Astrocyte of the spinal cord (primary cell): ENCODE measurements around the gene PJA1.

Experiments
- DNase-seq: peaks from one replicate; pipeline ENCODE4 v3.0.0; 2011; ENCODE audit warnings: low read depth, low spot score
- H3K4me3 ChIP-seq: 2 replicates; pipeline ENCODE4 v1.5.1; 2011; ENCODE audit warnings: low read depth, mild to moderate bottlenecking, low read length, moderate library complexity
- in situ Hi-C: cut with HindIII; loops from 2 replicates; pipeline ENCODE4 v1.10.0; 2017; ENCODE audit warnings: low sequenced_read_pairs
- TF ChIP-seq, protein P1 (sequence below): IDR thresholded peaks from 2 replicates; pipeline ENCODE4 v1.5.1; 2012; ENCODE audit warnings: low read depth, mild to moderate bottlenecking, low read length, inconsistent platforms

Gene PJA1

DNA sequence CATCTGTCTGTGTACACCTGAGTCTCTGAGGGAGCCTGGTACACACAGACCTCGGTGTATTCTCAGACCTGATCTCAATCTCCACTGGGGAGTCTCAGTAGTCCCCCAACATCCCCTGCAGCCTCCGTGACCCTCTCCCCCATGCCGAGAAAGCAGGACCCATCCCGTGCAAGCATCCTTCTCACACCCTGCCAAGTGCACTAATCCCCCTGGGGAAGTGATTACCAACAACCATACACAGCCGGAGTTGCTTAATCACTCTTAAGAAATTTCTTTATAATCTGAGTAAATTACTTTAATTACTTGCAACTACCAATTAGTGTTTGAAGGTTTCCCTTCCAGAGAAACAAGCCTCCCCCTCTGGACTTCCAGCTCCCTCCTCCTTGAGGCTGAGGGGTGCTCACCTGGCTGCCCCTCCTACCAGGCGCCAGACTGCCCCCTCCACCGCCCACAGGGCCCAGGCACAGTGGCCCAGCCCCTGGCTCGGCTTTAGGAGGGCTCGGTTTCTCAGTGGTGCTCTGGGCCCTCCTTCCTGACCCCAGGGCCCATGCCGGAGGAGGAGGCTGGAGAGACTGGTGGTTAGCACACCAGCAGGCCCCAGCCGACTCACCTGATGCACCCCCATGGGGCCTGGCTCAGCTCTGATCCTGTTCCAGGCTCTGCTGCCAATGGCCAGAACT is 43.8 kb downstream of the PJA1 start:
- in situ Hi-C loops: no loop called here
- TF ChIP-seq, protein P1, sequence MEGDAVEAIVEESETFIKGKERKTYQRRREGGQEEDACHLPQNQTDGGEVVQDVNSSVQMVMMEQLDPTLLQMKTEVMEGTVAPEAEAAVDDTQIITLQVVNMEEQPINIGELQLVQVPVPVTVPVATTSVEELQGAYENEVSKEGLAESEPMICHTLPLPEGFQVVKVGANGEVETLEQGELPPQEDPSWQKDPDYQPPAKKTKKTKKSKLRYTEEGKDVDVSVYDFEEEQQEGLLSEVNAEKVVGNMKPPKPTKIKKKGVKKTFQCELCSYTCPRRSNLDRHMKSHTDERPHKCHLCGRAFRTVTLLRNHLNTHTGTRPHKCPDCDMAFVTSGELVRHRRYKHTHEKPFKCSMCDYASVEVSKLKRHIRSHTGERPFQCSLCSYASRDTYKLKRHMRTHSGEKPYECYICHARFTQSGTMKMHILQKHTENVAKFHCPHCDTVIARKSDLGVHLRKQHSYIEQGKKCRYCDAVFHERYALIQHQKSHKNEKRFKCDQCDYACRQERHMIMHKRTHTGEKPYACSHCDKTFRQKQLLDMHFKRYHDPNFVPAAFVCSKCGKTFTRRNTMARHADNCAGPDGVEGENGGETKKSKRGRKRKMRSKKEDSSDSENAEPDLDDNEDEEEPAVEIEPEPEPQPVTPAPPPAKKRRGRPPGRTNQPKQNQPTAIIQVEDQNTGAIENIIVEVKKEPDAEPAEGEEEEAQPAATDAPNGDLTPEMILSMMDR: no peak
- DNase-seq: no peak
- H3K4me3 ChIP-seq: no peak overlapping the region

DNA sequence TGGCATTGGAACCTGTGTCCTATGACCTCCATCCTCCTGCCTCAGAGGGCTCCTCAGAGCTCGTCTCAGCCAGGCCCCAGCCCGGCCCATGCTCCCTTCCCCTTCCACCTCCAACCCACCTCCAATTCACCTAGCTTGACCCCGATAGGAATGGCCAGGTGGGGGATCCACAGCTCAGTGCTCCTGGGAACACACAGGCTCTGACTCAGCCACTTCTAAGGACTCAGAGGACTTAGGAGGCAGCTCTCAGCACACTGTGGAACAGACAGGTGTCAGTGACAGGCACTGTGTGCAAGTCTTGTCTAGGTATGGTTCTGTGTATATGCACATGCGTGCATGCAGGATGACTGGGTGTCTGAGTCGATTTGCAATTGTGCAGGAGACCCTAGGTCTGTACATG is 44.8 kb downstream of the PJA1 start:
- H3K4me3 ChIP-seq: no peak overlapping the region
- no peak for DNase-seq
- TF ChIP-seq, protein P1: no peak
- in situ Hi-C loops: no loop called here

DNA sequence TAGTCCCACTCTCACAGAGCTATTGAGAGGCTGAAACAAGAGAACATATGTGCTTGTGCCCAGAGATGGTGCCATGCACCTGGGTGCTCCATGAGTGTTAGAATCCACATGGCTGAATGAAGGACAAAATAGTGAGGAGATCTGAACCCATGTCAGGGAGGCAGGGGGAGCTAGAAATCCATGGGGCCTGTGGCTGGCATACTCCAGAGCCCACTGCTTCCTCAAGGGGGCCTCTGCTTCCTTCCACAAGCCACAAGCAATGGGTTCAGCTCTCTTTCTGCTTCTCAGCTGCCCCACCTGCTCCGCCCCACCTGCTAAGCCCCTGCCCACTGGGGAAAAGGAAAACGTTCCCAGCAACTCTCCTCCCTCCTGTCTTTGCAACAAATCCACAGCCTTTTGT is 46.1 kb downstream of the PJA1 start:
- in situ Hi-C loops: no loop called here
- TF ChIP-seq, protein P1: no peak
- DNase-seq: no peak
- H3K4me3 ChIP-seq: no peak overlapping the region

GRCh38 chrX:69117876-69118526 is 47.3 kb downstream of the PJA1 start:
- no peak overlapping the region for H3K4me3 ChIP-seq
- DNase-seq: no peak
- in situ Hi-C loops: no loop called here
- TF ChIP-seq, protein P1: no peak

DNA sequence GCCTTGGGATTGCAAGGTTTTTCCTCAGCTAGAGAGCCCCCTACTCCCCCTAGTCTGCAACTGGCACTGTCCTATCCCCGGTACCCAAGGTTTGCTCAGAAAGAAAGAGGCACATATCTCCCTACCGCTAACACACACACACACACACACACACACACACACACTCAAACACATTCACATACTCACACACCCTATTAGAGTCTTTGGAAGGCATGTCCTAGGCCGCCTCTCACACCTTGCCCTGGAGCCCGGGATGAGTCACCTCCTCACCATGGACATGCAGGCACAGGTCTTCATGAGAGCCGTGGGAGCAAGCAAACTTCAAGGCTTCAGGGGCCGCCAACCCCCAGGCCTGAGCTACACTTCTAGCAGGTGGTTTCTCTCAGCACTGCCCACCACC is 49.2 kb downstream of the PJA1 start:
- in situ Hi-C loops: no loop called here
- no peak for DNase-seq

DNA sequence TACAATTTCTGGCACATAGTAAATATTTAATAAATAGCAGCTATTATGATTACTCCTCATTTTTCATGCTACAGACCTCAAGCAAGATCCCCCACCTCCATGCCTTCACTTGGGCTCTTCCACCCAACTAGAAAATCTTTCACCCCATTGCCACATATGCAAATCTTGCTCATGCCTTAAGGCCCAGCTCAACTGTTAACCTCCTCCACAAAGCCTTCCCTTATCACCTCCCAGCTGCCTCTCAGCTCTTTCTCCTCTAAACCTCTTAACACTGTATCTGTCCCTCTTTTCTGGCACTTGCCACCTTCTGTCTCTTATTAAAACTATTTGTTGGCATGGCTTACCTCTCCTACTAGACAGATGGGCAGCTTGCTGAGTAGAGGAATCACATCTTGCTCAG is 51.5 kb downstream of the PJA1 start:
- TF ChIP-seq, protein P1: no peak
- in situ Hi-C loops: no loop called here

More for the DNA sequence above, 49.2 kb downstream of the PJA1 start:
- H3K4me3 ChIP-seq: no peak overlapping the region
- TF ChIP-seq, protein P1: no peak

More for the DNA sequence above, 51.5 kb downstream of the PJA1 start:
- DNase-seq: no peak
- no peak overlapping the region for H3K4me3 ChIP-seq
